Stimulated activated CD4-positive, alpha-beta T cell treated with anti-CD3 and anti-CD28 coated beads, Interleukin-15, amount 100 ng/mL, for 48 hours (primary cell): ENCODE results near the gene CDYL.
A peak's percentile ranks its signal among the peaks of the same experiment; 100 is the strongest.
"Not testable (repeated sequence)": the region's sequence is repeated elsewhere in the genome, so short reads cannot be mapped to it uniquely, and the experiment has no call there.

Source experiments
- DNase-seq, 2 donors: peaks; one replicate each; pipeline ENCODE4 v3.0.0-alpha.2; 2020; ENCODE audit warnings: low read depth in 2 of 2

CDYL gene

DNA sequence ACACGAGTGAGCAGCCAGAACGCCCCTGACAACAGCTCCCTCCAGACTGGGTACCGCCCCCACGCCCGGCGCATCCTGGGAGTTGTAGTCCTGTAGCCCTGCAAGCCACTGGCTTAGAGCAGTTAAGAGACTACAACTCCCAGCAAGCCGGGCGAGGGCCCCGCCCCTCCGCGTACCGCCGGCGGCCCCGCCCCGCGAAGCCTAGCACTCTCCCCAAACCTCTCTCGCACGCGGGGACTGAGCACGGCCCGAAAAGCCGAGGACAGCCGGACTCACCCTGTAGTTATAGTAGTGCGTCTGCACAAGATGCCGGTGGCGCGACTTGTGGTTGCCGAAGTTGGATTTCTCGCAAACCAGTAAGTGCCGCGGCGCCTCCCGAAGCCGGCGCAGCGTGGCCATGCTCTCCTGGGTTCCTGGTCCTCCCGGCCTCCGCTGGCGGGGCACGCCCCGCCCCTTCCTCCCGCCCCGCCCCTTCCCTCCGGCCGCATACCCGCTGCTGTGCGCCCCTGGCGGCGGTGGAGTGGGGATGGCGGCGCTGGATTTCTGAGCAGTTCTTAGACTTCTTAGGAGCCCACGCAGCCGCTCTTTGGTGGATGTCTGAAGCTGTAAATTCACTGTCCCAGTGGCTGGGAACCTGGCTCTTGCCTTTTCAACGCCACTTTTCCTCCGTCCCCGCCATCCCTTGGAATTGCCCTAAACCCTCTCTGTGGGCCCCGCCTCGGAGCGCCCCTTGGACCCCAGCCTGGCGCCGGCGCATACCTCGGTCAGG is 227.6 kb downstream of the CDYL start, which contains the start of gene RPP40:
Gene RPP40, minus strand, starts transcription at position 434 of the 769 bp plus-strand sequence. Its CDS starts 35 bp downstream, at position 399.
- peak; percentile 96 to 99 for DNase-seq

GRCh38 chr6:5004373-5005037 is 228.3 kb downstream of the CDYL start:
- DNase-seq: no peak

GRCh38 chr6:5005038-5005433 is 228.8 kb downstream of the CDYL start:
- not testable (repeated sequence) for DNase-seq
